ENCODE results near the gene FOXP4. TPM values are rescaled to one million over a fixed set of nuclear protein-coding genes. Genes with fewer than 3 reads are reported as not detected.
A peak's percentile ranks its signal among the peaks of the same experiment; 100 is the strongest.

The FOXP4 gene
- total and polyA plus RNA-seq, 2 of the 13 experiments (the other 11 are each of a cell fraction or from before 2014, with no cell fraction given) = 11.0 to 12.4 TPM

DNA sequence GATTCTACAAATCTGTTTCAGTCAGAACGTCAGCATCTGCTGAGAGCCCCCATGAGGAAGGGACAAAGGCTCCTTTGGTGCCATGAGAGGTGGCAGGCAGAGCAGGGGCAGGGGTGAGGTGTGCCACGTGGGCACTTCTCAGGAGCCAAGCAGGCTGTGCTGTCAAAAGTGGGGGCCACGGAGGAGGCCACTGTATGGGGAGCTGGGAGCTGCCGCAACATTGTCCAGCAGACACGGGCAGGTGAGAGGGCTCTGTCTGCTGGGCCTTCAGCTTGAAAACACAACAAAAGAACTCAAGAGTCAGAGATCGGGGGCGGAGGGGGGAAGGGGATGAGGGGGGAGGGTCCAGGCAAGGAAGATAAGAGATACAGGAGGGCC is 21.6 kb upstream of the FOXP4 start (continued):
- TF ChIP-seq EP300 (IDR thresholded peaks at IDR 0.05; ENCODE audit: low read depth in 2 of 2, low read length in 2 of 2) = peak in 1 of 2 experiments; percentile 34; a peak in 1 of 4 replicates
- peak; percentile 41; the same call in 1 of the 2 replicates for TF ChIP-seq EP300 (CRISPR knock-in tag; IDR thresholded peaks at IDR 0.05; ENCODE audit: borderline replicate concordance)
- TF ChIP-seq, protein P1, sequence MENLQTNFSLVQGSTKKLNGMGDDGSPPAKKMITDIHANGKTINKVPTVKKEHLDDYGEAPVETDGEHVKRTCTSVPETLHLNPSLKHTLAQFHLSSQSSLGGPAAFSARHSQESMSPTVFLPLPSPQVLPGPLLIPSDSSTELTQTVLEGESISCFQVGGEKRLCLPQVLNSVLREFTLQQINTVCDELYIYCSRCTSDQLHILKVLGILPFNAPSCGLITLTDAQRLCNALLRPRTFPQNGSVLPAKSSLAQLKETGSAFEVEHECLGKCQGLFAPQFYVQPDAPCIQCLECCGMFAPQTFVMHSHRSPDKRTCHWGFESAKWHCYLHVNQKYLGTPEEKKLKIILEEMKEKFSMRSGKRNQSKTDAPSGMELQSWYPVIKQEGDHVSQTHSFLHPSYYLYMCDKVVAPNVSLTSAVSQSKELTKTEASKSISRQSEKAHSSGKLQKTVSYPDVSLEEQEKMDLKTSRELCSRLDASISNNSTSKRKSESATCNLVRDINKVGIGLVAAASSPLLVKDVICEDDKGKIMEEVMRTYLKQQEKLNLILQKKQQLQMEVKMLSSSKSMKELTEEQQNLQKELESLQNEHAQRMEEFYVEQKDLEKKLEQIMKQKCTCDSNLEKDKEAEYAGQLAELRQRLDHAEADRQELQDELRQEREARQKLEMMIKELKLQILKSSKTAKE (CRISPR knock-in tag; IDR thresholded peaks at IDR 0.05; ENCODE audit: borderline replicate concordance) = 0 out of 2 replicates have a peak, but pooled peaks have one; percentile 42
- peak; percentile 76; the same call in 1 of the 2 replicates for TF ChIP-seq ZNF292 (CRISPR knock-in tag; IDR thresholded peaks at IDR 0.05; ENCODE audit: borderline replicate concordance, low read depth)
- 0 out of 2 replicates have a peak, but pooled peaks have one; percentile 23 for TF ChIP-seq ARNTL (CRISPR knock-in tag; IDR thresholded peaks at IDR 0.05)
- TF ChIP-seq HOXA3 (CRISPR knock-in tag; IDR thresholded peaks at IDR 0.05) = peak; percentile 49
- TF ChIP-seq SAFB2 (CRISPR knock-in tag; IDR thresholded peaks at IDR 0.05; ENCODE audit: borderline replicate concordance, low read depth) = no peak
- no peak for TF ChIP-seq ZNF660 (CRISPR knock-in tag; IDR thresholded peaks at IDR 0.05; ENCODE audit: borderline replicate concordance, low read depth)
- TF ChIP-seq HNF4G (IDR thresholded peaks at IDR 0.05; ENCODE audit: borderline replicate concordance, low read depth, low read length) = no peak
- no peak for TF ChIP-seq HNF4G (CRISPR knock-in tag; IDR thresholded peaks at IDR 0.05; ENCODE audit: borderline replicate concordance, low read depth)
- TF ChIP-seq KDM2A (CRISPR knock-in tag; IDR thresholded peaks at IDR 0.05; ENCODE audit: borderline replicate concordance, low read depth) = peak; percentile 50; the same call in 1 of the 2 replicates
- no peak for TF ChIP-seq MATR3 (CRISPR knock-in tag; IDR thresholded peaks at IDR 0.05)
- TF ChIP-seq, protein P2, sequence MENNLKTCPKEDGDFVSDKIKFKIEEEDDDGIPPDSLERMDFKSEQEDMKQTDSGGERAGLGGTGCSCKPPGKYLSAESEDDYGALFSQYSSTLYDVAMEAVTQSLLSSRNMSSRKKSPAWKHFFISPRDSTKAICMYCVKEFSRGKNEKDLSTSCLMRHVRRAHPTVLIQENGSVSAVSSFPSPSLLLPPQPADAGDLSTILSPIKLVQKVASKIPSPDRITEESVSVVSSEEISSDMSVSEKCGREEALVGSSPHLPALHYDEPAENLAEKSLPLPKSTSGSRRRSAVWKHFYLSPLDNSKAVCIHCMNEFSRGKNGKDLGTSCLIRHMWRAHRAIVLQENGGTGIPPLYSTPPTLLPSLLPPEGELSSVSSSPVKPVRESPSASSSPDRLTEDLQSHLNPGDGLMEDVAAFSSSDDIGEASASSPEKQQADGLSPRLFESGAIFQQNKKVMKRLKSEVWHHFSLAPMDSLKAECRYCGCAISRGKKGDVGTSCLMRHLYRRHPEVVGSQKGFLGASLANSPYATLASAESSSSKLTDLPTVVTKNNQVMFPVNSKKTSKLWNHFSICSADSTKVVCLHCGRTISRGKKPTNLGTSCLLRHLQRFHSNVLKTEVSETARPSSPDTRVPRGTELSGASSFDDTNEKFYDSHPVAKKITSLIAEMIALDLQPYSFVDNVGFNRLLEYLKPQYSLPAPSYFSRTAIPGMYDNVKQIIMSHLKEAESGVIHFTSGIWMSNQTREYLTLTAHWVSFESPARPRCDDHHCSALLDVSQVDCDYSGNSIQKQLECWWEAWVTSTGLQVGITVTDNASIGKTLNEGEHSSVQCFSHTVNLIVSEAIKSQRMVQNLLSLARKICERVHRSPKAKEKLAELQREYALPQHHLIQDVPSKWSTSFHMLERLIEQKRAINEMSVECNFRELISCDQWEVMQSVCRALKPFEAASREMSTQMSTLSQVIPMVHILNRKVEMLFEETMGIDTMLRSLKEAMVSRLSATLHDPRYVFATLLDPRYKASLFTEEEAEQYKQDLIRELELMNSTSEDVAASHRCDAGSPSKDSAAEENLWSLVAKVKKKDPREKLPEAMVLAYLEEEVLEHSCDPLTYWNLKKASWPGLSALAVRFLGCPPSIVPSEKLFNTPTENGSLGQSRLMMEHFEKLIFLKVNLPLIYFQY (CRISPR knock-in tag; IDR thresholded peaks at IDR 0.05; ENCODE audit: borderline replicate concordance) = no peak
- TF ChIP-seq, protein P3, sequence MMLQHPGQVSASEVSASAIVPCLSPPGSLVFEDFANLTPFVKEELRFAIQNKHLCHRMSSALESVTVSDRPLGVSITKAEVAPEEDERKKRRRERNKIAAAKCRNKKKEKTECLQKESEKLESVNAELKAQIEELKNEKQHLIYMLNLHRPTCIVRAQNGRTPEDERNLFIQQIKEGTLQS (CRISPR knock-in tag; IDR thresholded peaks at IDR 0.05) = no peak
- TF ChIP-seq MTA1 (CRISPR knock-in tag; IDR thresholded peaks at IDR 0.05; ENCODE audit: borderline replicate concordance) = peak; percentile 56; the same call in 1 of the 2 replicates
- 0 out of 2 replicates have a peak, but pooled peaks have one; percentile 33 for TF ChIP-seq NFKBIZ (CRISPR knock-in tag; IDR thresholded peaks at IDR 0.05)
- TF ChIP-seq, protein P4, sequence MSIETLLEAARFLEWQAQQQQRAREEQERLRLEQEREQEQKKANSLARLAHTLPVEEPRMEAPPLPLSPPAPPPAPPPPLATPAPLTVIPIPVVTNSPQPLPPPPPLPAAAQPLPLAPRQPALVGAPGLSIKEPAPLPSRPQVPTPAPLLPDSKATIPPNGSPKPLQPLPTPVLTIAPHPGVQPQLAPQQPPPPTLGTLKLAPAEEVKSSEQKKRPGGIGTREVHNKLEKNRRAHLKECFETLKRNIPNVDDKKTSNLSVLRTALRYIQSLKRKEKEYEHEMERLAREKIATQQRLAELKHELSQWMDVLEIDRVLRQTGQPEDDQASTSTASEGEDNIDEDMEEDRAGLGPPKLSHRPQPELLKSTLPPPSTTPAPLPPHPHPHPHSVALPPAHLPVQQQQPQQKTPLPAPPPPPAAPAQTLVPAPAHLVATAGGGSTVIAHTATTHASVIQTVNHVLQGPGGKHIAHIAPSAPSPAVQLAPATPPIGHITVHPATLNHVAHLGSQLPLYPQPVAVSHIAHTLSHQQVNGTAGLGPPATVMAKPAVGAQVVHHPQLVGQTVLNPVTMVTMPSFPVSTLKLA (IDR thresholded peaks at IDR 0.05) = no peak
- TF ChIP-seq ZNF501 (CRISPR knock-in tag; IDR thresholded peaks at IDR 0.05) = peak; percentile 59; the same call in 1 of the 2 replicates
- TF ChIP-seq, protein P5, sequence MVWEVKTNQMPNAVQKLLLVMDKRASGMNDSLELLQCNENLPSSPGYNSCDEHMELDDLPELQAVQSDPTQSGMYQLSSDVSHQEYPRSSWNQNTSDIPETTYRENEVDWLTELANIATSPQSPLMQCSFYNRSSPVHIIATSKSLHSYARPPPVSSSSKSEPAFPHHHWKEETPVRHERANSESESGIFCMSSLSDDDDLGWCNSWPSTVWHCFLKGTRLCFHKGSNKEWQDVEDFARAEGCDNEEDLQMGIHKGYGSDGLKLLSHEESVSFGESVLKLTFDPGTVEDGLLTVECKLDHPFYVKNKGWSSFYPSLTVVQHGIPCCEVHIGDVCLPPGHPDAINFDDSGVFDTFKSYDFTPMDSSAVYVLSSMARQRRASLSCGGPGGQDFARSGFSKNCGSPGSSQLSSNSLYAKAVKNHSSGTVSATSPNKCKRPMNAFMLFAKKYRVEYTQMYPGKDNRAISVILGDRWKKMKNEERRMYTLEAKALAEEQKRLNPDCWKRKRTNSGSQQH (CRISPR knock-in tag; IDR thresholded peaks at IDR 0.05; ENCODE audit: low read depth) = peak; percentile 76; the same call in 1 of the 2 replicates
- peak; percentile 56 for TF ChIP-seq CCAR2 (optimal IDR thresholded peaks at IDR 0.05; ENCODE audit: low read depth, low read length)

All from HepG2 (cell line).